SU-DHL-6 (cell line): Measurements from ENCODE around the gene KIAA0040.

ENCODE experiments used
- H2AFZ ChIP-seq: fragments of 200-600 bp; sonication (generic); 2 replicates; pipeline ENCODE4 v1.6.1; 2014; ENCODE audit warnings: low read depth, mild to moderate bottlenecking, moderate library complexity, mixed read lengths, antibody characterized with exemption, low read length; ENCODE audit not compliant: severe bottlenecking
- H3F3A ChIP-seq: fragments of 200-600 bp; shearing (Covaris generic); 2 replicates; pipeline ENCODE4 v1.6.0; 2016; ENCODE audit warnings: antibody characterized with exemption, mild to moderate bottlenecking; ENCODE audit not compliant: insufficient read depth
- H3K27ac ChIP-seq: fragments of 200-600 bp; sonication (generic); 2 replicates; pipeline ENCODE4 v1.5.1; 2016; ENCODE audit warnings: low read depth, mild to moderate bottlenecking, low read length, moderate library complexity, mixed read lengths
- H3K27me3 ChIP-seq: fragments of 200-600 bp; sonication (generic), shearing (Covaris generic); 2 replicates; pipeline ENCODE4 v1.6.0; 2014; ENCODE audit warnings: mild to moderate bottlenecking, low read length
- H3K36me3 ChIP-seq: fragments of 200-600 bp; sonication (generic); 2 replicates; pipeline ENCODE4 v1.6.1; 2014; ENCODE audit warnings: mild to moderate bottlenecking, low read length, mixed read lengths
- H3K4me2 ChIP-seq: fragments of 300-600, 200-600 bp; shearing (Covaris generic), sonication (generic); 2 replicates; pipeline ENCODE4 v1.6.0; 2014; ENCODE audit warnings: low read length, low read depth, mild to moderate bottlenecking; ENCODE audit not compliant: poor library complexity, severe bottlenecking
- H3K4me3 ChIP-seq: fragments of 200-600 bp; sonication (generic); 2 replicates; pipeline ENCODE4 v1.5.1; 2014; ENCODE audit warnings: antibody characterized with exemption, low read length, mild to moderate bottlenecking, mixed read lengths; ENCODE audit not compliant: insufficient read depth, poor library complexity, severe bottlenecking
- H3K79me2 ChIP-seq: fragments of 200-600 bp; sonication (generic); 2 replicates; pipeline ENCODE4 v1.6.1; 2014; ENCODE audit warnings: mild to moderate bottlenecking, low read length, moderate library complexity; ENCODE audit not compliant: insufficient read depth
- H3K9ac ChIP-seq: fragments of 200-600 bp; sonication (generic); 2 replicates; pipeline ENCODE4 v1.7.0; 2014; ENCODE audit warnings: mild to moderate bottlenecking, low read length
- H3K9me2 ChIP-seq: fragments of 200-600 bp; sonication (generic); replicated peaks from 2 replicates; pipeline ENCODE4 v1.6.1; 2014; ENCODE audit warnings: low read length; ENCODE audit not compliant: insufficient read depth
- H3K9me3 ChIP-seq: fragments of 200-600 bp; sonication (generic); 2 replicates; pipeline ENCODE4 v1.6.1; 2014; ENCODE audit warnings: low read length, mixed read lengths; ENCODE audit not compliant: insufficient read depth
- H4K20me1 ChIP-seq: fragments of 200-600 bp; sonication (generic); 2 replicates; pipeline ENCODE4 v1.6.1; 2014; ENCODE audit warnings: low read depth, mild to moderate bottlenecking, antibody characterized with exemption, low read length, moderate library complexity, mixed read lengths
- CTCF ChIP-seq: fragments of 200-600 bp; sonication (generic); IDR thresholded peaks from one replicate; pipeline ENCODE4 v1.5.1; 2017; ENCODE audit warnings: antibody characterized with exemption, mild to moderate bottlenecking, low read length, moderate library complexity; ENCODE audit not compliant: insufficient read depth, poor library complexity, severe bottlenecking
- EZH2phosphoT487 ChIP-seq: fragments of 200-600 bp; sonication (generic), shearing (Covaris generic); conservative IDR thresholded peaks from 2 replicates; pipeline ENCODE4 v1.6.1; 2018; ENCODE audit warnings: mild to moderate bottlenecking, antibody characterized with exemption, low read length, moderate library complexity, mixed read lengths

KIAA0040 gene

GRCh38 chr1:175129644-175129996 is 63.0 kb downstream of the KIAA0040 start:
- Histone ChIP-seq H3K9me2 (no peaks in the 10 kb centered on the region), H3K9ac (no peak overlapping the region), H4K20me1 (no peaks in the 10 kb centered on the region), H3K36me3 (no peaks in the 10 kb centered on the region), H3K27me3 (no peaks in the 10 kb centered on the region), H2AFZ (no peak overlapping the region), H3K9me3 (no peaks in the 10 kb centered on the region), H3K79me2 (no peaks in the 10 kb centered on the region), H3K4me3 (no peak overlapping the region), H3F3A (no peaks in the 10 kb centered on the region), H3K4me2 (no peak overlapping the region), H3K27ac (no peak overlapping the region)
- TF ChIP-seq CTCF = no peak
- TF ChIP-seq EZH2phosphoT487 = no peak

- H4K20me1 ChIP-seq = no peaks in the 10 kb centered on the region
- H3K27ac ChIP-seq = no peak overlapping the region
- H3K9ac ChIP-seq = no peak overlapping the region
- no peaks in the 10 kb centered on the region for H3F3A ChIP-seq
- no peaks in the 10 kb centered on the region for H3K79me2 ChIP-seq
- no peak overlapping the region for H3K4me2 ChIP-seq
- no peaks in the 10 kb centered on the region for H3K27me3 ChIP-seq
- TF ChIP-seq CTCF (no peak), EZH2phosphoT487 (no peak)
- H3K9me2 ChIP-seq = no peaks in the 10 kb centered on the region
- no peaks in the 10 kb centered on the region for H3K9me3 ChIP-seq
- H3K36me3 ChIP-seq = no peaks in the 10 kb centered on the region
- no peak overlapping the region for H3K4me3 ChIP-seq
- no peak overlapping the region for H2AFZ ChIP-seq
Observed at GRCh38 chr1:175129182-175129581, 63.4 kb downstream of the KIAA0040 start.

GRCh38 chr1:175128523-175128922 is 64.1 kb downstream of the KIAA0040 start:
- Histone ChIP-seq H3K9ac (no peak overlapping the region), H3K27ac (no peak overlapping the region), H3K4me3 (no peak overlapping the region), H3K79me2 (no peaks in the 10 kb centered on the region), H3F3A (no peaks in the 10 kb centered on the region), H3K27me3 (no peaks in the 10 kb centered on the region), H3K4me2 (no peak overlapping the region), H3K36me3 (no peaks in the 10 kb centered on the region), H3K9me3 (no peaks in the 10 kb centered on the region), H2AFZ (no peak overlapping the region), H4K20me1 (no peaks in the 10 kb centered on the region), H3K9me2 (no peaks in the 10 kb centered on the region)
- TF ChIP-seq CTCF (no peak), EZH2phosphoT487 (no peak)

- H3K4me2 ChIP-seq = no peak overlapping the region
- no peaks in the 10 kb centered on the region for H3K27me3 ChIP-seq
- no peak overlapping the region for H3K9ac ChIP-seq
- H4K20me1 ChIP-seq = no peaks in the 10 kb centered on the region
- no peaks in the 10 kb centered on the region for H3K36me3 ChIP-seq
- H3F3A ChIP-seq = no peaks in the 10 kb centered on the region
- TF ChIP-seq CTCF (no peak), EZH2phosphoT487 (no peak)
- H3K79me2 ChIP-seq = no peaks in the 10 kb centered on the region
- H3K9me3 ChIP-seq = no peaks in the 10 kb centered on the region
- H2AFZ ChIP-seq = no peak overlapping the region
- H3K27ac ChIP-seq = no peak overlapping the region
- no peaks in the 10 kb centered on the region for H3K9me2 ChIP-seq
- no peak overlapping the region for H3K4me3 ChIP-seq
Observed at GRCh38 chr1:175127565-175127964, 65.0 kb downstream of the KIAA0040 start.
